ENCODE results near the gene IGHMBP2. TPM values are rescaled to one million over a fixed set of nuclear protein-coding genes. Genes with fewer than 3 reads are reported as not detected.

The IGHMBP2 gene
- total and polyA plus RNA-seq, 2 experiments from 2014 or later, result 12.4 to 13.5 TPM

DNA sequence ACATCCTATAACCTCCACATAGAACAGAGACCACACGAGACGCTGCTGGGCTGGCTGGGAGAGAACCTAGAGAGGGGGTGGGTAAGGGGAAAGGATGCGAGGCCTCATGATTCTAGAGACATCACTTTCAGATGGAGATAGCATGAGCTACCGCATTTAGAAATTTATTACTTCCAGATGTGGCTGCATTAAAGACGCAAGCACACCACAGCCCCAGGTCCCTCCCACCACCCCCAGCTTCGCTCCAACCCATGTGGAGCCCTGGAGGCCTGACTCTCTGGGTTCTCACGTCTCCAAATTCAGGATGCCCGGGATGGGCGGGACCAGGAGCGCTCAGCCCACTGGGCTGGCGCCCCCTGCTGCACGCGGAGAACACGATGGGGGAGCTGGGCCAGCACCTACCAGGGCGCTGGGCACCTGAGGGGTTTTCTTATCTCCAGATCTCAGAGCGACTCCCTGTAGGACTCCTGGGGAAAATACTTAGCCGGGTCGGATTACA lies 13.7 kb upstream of the IGHMBP2 start:
- peak; percentile 74 for DNase-seq (ENCODE audit: low spot score)
- Histone ChIP-seq H3K9me2 (replicated peaks; ENCODE audit: insufficient read depth) (no peaks in the 10 kb centered on the region), H3K9me3 (ENCODE audit: low read depth) (no peaks in the 10 kb centered on the region), H3K27me3 (no peaks in the 10 kb centered on the region), H3K79me2 (no peaks in the 10 kb centered on the region), H3K27ac (peak overlapping the region; percentile 68), H2AFZ (no peak overlapping the region), H3K36me3 (replicated peaks; ENCODE audit: insufficient read depth, low read depth) (no peaks in the 10 kb centered on the region), H4K20me1 (ENCODE audit: insufficient read depth, poor library complexity, severe bottlenecking) (no peaks in the 10 kb centered on the region), H3K4me3 (no peak overlapping the region), H3K4me2 (no peak overlapping the region), H3K4me1 (ENCODE audit: insufficient read depth) (peaks cover 7% of the 10 kb centered on the region)
- 38% methylated on average over 18 of the region's 18 CpGs for WGBS (ENCODE audit: low lambda C conversion rate, missing lambda C conversion rate)
- TF ChIP-seq CTCF (IDR thresholded peaks at IDR 0.05; ENCODE audit: poor library complexity) (peak; percentile 56), EZH2phosphoT487 (IDR thresholded peaks at IDR 0.05; ENCODE audit: low read depth, severe bottlenecking, unreplicated experiment) (no peak)

GRCh38 chr11:68890490-68891231 lies 13.0 kb upstream of the IGHMBP2 start:
- WGBS (ENCODE audit: low lambda C conversion rate, missing lambda C conversion rate), result 78% methylated on average over 17 of the region's 17 CpGs
- Histone ChIP-seq H3K4me1 (ENCODE audit: insufficient read depth) (peaks cover 7% of the 10 kb centered on the region), H3K27ac (peak overlapping the region; percentile 68), H3K4me3 (no peak overlapping the region), H3K36me3 (replicated peaks; ENCODE audit: insufficient read depth, low read depth) (no peaks in the 10 kb centered on the region), H2AFZ (no peak overlapping the region), H3K79me2 (no peaks in the 10 kb centered on the region), H4K20me1 (ENCODE audit: insufficient read depth, poor library complexity, severe bottlenecking) (no peaks in the 10 kb centered on the region), H3K9me2 (replicated peaks; ENCODE audit: insufficient read depth) (no peaks in the 10 kb centered on the region), H3K27me3 (no peaks in the 10 kb centered on the region), H3K9me3 (ENCODE audit: low read depth) (no peaks in the 10 kb centered on the region), H3K4me2 (no peak overlapping the region)
- peak; percentile 31 for DNase-seq (ENCODE audit: low spot score)
- no peak for TF ChIP-seq CTCF (IDR thresholded peaks at IDR 0.05; ENCODE audit: poor library complexity)
- TF ChIP-seq EZH2 (IDR thresholded peaks at IDR 0.05; ENCODE audit: borderline replicate concordance), result no peak
- TF ChIP-seq EZH2phosphoT487 (IDR thresholded peaks at IDR 0.05; ENCODE audit: low read depth, severe bottlenecking, unreplicated experiment), result no peak

DNA sequence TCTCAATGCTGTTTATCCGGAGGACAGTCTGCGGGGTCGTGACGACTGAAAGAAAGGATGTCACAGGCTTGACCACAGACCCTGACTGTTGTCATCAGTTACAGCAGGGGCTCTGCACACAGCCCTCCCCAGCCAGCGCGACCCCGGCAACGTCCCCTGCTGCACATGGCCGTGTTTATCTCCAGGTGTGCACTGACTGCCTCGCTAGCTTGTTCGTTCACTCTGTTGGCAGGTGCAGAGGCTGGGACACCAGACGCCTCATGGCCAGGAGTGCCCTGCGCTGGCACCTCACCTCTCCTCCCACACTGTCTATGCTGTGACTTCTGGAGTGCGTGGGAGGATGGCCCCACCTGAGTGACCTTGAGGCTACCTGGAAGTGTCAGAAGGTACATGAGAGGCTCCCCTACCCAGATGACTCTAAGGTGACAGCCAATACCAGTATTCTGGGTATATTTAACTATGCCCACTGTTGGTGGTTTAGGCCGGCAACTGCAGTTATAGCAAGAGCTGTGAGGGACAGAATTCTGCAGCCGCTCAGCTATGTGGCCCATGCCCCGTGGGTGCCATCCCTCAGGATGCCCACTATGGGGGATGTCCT lies 12.2 kb upstream of the IGHMBP2 start:
- H3K27ac ChIP-seq, result peak overlapping the region; percentile 68

More for the DNA sequence above, 12.2 kb upstream of the IGHMBP2 start:
- H3K4me2 ChIP-seq, result no peak overlapping the region
- TF ChIP-seq EZH2 (IDR thresholded peaks at IDR 0.05; ENCODE audit: borderline replicate concordance), result no peak
- TF ChIP-seq EZH2phosphoT487 (IDR thresholded peaks at IDR 0.05; ENCODE audit: low read depth, severe bottlenecking, unreplicated experiment), result no peak
- TF ChIP-seq CTCF (IDR thresholded peaks at IDR 0.05; ENCODE audit: poor library complexity), result no peak
- H3K27me3 ChIP-seq, result no peaks in the 10 kb centered on the region
- H4K20me1 ChIP-seq (ENCODE audit: insufficient read depth, poor library complexity, severe bottlenecking), result no peaks in the 10 kb centered on the region
- no peaks in the 10 kb centered on the region for H3K9me2 ChIP-seq (replicated peaks; ENCODE audit: insufficient read depth)
- no peaks in the 10 kb centered on the region for H3K36me3 ChIP-seq (replicated peaks; ENCODE audit: insufficient read depth, low read depth)
- DNase-seq (ENCODE audit: low spot score), result no peak
- H3K4me1 ChIP-seq (ENCODE audit: insufficient read depth), result peaks cover 7% of the 10 kb centered on the region
- H3K9me3 ChIP-seq (ENCODE audit: low read depth), result no peaks in the 10 kb centered on the region
- no peak overlapping the region for H2AFZ ChIP-seq
- WGBS (ENCODE audit: low lambda C conversion rate, missing lambda C conversion rate), result 90% methylated on average over 17 of the region's 17 CpGs
- H3K79me2 ChIP-seq, result no peaks in the 10 kb centered on the region
- no peak overlapping the region for H3K4me3 ChIP-seq
